Activated T-cell treated with anti-CD3 and anti-CD28 coated beads for 1 hour (primary cell): ENCODE data around the gene URM1.
"Not testable (repeated sequence)": the region's sequence is repeated elsewhere in the genome, so short reads cannot be mapped to it uniquely, and the experiment has no call there.

ENCODE experiments used
- DNase-seq: peaks from one replicate; pipeline ENCODE4 v3.0.0-alpha.2; 2020; ENCODE audit warnings: low read depth

URM1 gene

GRCh38 chr9:128370752-128371629 is at the start of gene URM1:
TSS of gene URM1 (plus strand) at chr9:128371374. CDS start at chr9:128371381, 7 bp downstream.
- DNase-seq = peak; percentile 91

- no peak for DNase-seq
Measured at GRCh38 chr9:128321879-128322403, 49.2 kb upstream of the URM1 start.

- DNase-seq = peak; percentile 89
Measured at GRCh38 chr9:128322404-128323211, 48.6 kb upstream of the URM1 start, which contains the start of the genes COQ4 and TRUB2. TSS of gene COQ4 (plus strand) at chr9:128322839. CDS start at chr9:128322859, 20 bp downstream. TSS of gene TRUB2 (minus strand) at chr9:128322447. CDS start at chr9:128322408, 39 bp downstream.

- DNase-seq = no peak
Measured at GRCh38 chr9:128323212-128323730, 47.9 kb upstream of the URM1 start.

- no peak for DNase-seq
Measured at GRCh38 chr9:128323791-128324190, 47.4 kb upstream of the URM1 start.

GRCh38 chr9:128324401-128324800 is 46.8 kb upstream of the URM1 start:
- DNase-seq = no peak

GRCh38 chr9:128325629-128326028 is 45.5 kb upstream of the URM1 start:
- DNase-seq = no peak

GRCh38 chr9:128333451-128333869 is 37.7 kb upstream of the URM1 start:
- no peak for DNase-seq

- DNase-seq = no peak
Measured at GRCh38 chr9:128335161-128335560, 36.0 kb upstream of the URM1 start.

GRCh38 chr9:128335914-128336313 is 35.3 kb upstream of the URM1 start:
- no peak for DNase-seq

GRCh38 chr9:128337936-128338335 is 33.2 kb upstream of the URM1 start:
- no peak for DNase-seq

GRCh38 chr9:128338852-128339614 is 32.1 kb upstream of the URM1 start:
- not testable (repeated sequence) for DNase-seq

GRCh38 chr9:128339761-128340690 is 31.1 kb upstream of the URM1 start, which contains the start of gene SLC27A4:
TSS of gene SLC27A4 (plus strand) at chr9:128340527. CDS start at chr9:128343133, 2,606 bp downstream.
- peak; percentile 68 for DNase-seq

GRCh38 chr9:128340691-128341434 is 30.3 kb upstream of the URM1 start:
- no peak for DNase-seq

GRCh38 chr9:128341435-128341849 is 29.7 kb upstream of the URM1 start:
- peak; percentile 53 for DNase-seq

GRCh38 chr9:128342971-128343680 is 28.0 kb upstream of the URM1 start:
- DNase-seq = no peak

GRCh38 chr9:128343855-128344254 is 27.3 kb upstream of the URM1 start:
- no peak for DNase-seq

GRCh38 chr9:128344931-128345605 is 26.1 kb upstream of the URM1 start:
- no peak for DNase-seq
